Common myeloid progenitor, CD34-positive (primary cell): ENCODE measurements around the gene NHERF2.

Experiments
- CTCF ChIA-PET: fragments of 350-600 bp; sonication (Branson Sonifier 250); formaldehyde crosslinking; loops from one replicate; lab custom pipeline; 2021; ENCODE audit warnings: antibody characterized with exemption; lab: Charles Lee
- POLR2A ChIA-PET: fragments of 350-600 bp; sonication (Branson Sonifier 250); formaldehyde crosslinking; loops from one replicate; lab custom pipeline; 2021; ENCODE audit warnings: antibody characterized with exemption; lab: Charles Lee
- DNase-seq, 3 donors: peaks; one replicate each; pipeline versions ENCODE4 v3.0.0 to v3.0.0-alpha.2; 2013
- H3K27ac ChIP-seq, 2 experiments: 1 replicate in 1 of 2; 2 replicates in 1 of 2; pipeline ENCODE4 v1.7.0; 2013; ENCODE audit warnings: inconsistent platforms in 2 of 2, low read length in 2 of 2, mild to moderate bottlenecking in 2 of 2, low read depth in 1 of 2, moderate library complexity in 1 of 2; ENCODE audit not compliant: severe bottlenecking in 2 of 2, insufficient read depth in 1 of 2, poor library complexity in 1 of 2
- H3K27me3 ChIP-seq, 5 experiments: replicated peaks in 2 of 5; 1 replicate in 3 of 5; 2 replicates in 2 of 5; pipeline versions ENCODE4 v1.6.1 to v1.7.0; 2013; ENCODE audit warnings: low read length in 4 of 5, mild to moderate bottlenecking in 2 of 5, moderate library complexity in 2 of 5, inconsistent platforms in 1 of 5; ENCODE audit not compliant: insufficient read depth in 5 of 5, control insufficient read depth in 4 of 5
- H3K36me3 ChIP-seq, 4 experiments: 1 replicate in 2 of 4; 2 replicates in 2 of 4; pipeline versions ENCODE4 v1.6.1 to v1.7.0; 2013; ENCODE audit warnings: low read length in 3 of 4, control low read depth in 1 of 4, mild to moderate bottlenecking in 1 of 4; ENCODE audit not compliant: control insufficient read depth in 4 of 4, insufficient read depth in 4 of 4
- H3K4me1 ChIP-seq, 4 experiments: 1 replicate in 3 of 4; 2 replicates in 1 of 4; pipeline versions ENCODE4 v1.6.1 to v1.7.1; 2013; ENCODE audit warnings: low read length in 3 of 4, mild to moderate bottlenecking in 3 of 4, control low read depth in 1 of 4, inconsistent platforms in 1 of 4, moderate library complexity in 1 of 4; ENCODE audit not compliant: control insufficient read depth in 4 of 4, insufficient read depth in 4 of 4; ENCODE audit errors: control extremely low read depth in 1 of 4
- H3K4me3 ChIP-seq, 7 experiments: 1 replicate in 4 of 7; 2 replicates in 3 of 7; pipeline versions ENCODE4 v1.5.1 to v1.7.0; 2013; ENCODE audit warnings: mild to moderate bottlenecking in 7 of 7, low read length in 6 of 7, moderate library complexity in 6 of 7, inconsistent platforms in 2 of 7, low read depth in 2 of 7, control low read depth in 1 of 7; ENCODE audit not compliant: insufficient read depth in 4 of 7, control insufficient read depth in 1 of 7; ENCODE audit errors: extremely low read depth in 1 of 7
- H3K9me3 ChIP-seq, 5 experiments: 1 replicate in 4 of 5; 2 replicates in 1 of 5; pipeline versions ENCODE4 v1.6.1 to v1.7.1; 2013; ENCODE audit warnings: low read length in 4 of 5, mild to moderate bottlenecking in 2 of 5, inconsistent platforms in 1 of 5, low read depth in 1 of 5, moderate library complexity in 1 of 5; ENCODE audit not compliant: control insufficient read depth in 4 of 5, insufficient read depth in 2 of 5; ENCODE audit errors: control extremely low read depth in 1 of 5
- WGBS: methylation state at CpG from one replicate; pipeline ENCODE4 v1.1.5; 2013; ENCODE audit not compliant: insufficient coverage; 5-methylcytosine and 5-hydroxymethylcytosine counted together

NHERF2 gene

DNA sequence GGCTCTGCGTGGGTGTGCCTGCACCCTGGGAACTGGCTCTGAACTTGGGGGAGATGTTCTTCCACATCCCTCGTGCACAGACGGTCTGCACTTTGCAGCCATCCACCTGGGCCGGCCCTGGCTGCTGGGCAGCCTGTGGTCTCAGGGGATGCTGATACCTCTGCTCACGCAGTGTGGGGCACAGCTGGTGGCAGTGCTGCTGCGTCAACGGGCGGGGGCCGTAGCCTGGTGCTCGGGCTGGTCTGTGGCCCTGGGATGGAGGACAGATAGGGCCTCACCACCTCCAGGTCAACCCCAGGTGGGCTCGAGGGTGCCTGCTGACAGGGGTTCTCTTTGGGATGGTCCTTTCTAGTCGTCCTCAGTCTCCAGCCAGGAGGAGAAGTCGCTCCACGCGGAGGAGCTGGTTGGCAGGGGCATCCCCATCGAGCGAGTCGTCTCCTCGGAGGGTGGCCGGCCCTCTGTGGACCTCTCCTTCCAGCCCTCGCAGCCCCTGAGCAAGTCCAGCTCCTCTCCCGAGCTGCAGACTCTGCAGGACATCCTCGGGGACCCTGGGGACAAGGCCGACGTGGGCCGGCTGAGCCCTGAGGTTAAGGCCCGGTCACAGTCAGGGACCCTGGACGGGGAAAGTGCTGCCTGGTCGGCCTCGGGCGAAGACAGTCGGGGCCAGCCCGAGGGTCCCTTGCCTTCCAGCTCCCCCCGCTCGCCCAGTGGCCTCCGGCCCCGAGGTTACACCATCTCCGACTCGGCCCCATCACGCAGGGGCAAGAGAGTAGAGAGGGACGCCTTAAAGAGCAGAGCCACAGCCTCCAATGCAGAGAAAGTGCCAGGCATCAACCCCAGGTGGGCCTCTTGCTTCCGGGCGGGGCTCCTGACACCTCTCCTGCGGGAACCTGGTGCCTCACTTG lies 57.4 kb downstream of the NHERF2 start:
- no peak overlapping the region for H3K4me3 ChIP-seq
- peaks cover 5 to 94% (median 55%) of the 10 kb centered on the region in 4 experiments for H3K36me3 ChIP-seq

DNA sequence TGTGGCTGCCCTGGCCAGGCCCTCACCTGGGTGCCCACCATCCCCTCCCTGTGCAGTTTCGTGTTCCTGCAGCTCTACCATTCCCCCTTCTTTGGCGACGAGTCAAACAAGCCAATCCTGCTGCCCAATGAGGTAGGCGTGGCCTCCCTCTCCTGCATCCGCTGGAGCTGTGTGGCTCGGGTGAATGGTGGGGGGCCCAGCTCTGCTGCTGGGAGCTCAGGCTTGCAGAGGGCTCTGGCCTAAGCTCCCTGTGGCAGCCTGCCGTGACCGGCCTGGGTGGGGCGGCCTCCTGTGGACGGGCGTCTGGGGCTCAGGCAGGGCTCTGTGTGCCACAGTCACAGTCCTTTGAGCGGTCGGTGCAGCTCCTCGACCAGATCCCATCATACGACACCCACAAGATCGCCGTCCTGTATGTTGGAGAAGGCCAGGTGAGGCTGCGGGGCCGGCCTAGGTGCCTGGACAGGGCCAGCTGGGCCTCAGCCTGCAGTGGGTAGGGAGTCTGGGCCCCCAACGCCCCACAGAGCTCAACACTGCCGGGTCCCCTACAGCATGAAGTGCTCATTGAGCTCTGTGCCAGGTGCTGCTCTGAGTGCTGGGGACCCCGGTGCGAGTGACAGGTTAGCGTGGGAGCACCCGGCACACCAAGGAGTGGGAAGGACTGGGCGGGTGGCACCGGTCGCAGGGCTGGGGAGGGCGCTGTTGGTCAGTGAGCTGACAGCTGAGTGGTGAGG lies 58.4 kb downstream of the NHERF2 start:
- WGBS, result 95% methylated on average over 19 of the region's 29 CpGs
- Histone ChIP-seq H3K4me3 (no peak overlapping the region), H3K9me3 (no peaks in the 10 kb centered on the region), H3K4me1 (no peaks in the 10 kb centered on the region), H3K27ac (no peak overlapping the region), H3K36me3 (peaks cover under 1 to 95% (median 57%) of the 10 kb centered on the region in 4 experiments), H3K27me3 (no peaks in the 10 kb centered on the region)
- ChIA-PET POLR2A (no interaction called here), CTCF (interaction anchor here (1.0 to 1.4 kb wide), 3 partner anchors 56 to 81 kb away, joined by 3 read pairs; no protein-coding TSS in a partner anchor)
- no peak for DNase-seq

More for the DNA sequence above, 57.4 kb downstream of the NHERF2 start:
- Histone ChIP-seq H3K27me3 (no peaks in the 10 kb centered on the region), H3K27ac (no peak overlapping the region), H3K9me3 (no peaks in the 10 kb centered on the region), H3K4me1 (no peaks in the 10 kb centered on the region)
- ChIA-PET POLR2A (no interaction called here), CTCF (interaction anchor here (1.0 to 1.4 kb wide), 2 partner anchors 56 to 80 kb away, joined by 3 read pairs; no protein-coding TSS in a partner anchor)
- DNase-seq, result no peak
- 96% methylated on average over 33 of the region's 44 CpGs for WGBS

DNA sequence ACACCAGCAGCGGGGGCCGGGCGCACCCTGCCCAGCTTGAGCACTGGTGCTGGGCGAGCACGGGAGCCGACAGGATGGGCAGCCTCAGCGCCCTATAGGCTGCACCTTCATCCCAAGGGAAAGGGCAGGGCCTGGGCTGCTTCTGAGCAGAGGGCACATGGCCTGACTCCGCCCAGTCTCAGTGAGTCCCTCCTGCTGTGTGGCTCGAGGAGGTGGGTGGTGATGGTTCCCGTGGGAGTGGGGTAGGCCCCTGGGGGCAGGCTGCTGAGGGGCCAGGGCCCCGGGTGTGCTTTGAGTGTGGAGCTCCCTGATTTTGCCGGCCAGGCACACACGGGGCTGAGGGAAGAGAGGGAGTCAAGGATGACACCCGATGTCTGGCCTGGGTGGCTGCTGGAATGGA lies 59.0 kb downstream of the NHERF2 start:
- ChIA-PET POLR2A (no interaction called here), CTCF (interaction anchor here (1.1 kb wide), 1 partner anchor 60 kb away, joined by 3 read pairs; no protein-coding TSS in a partner anchor)
- no peaks in the 10 kb centered on the region for H3K27me3 ChIP-seq
- H3K4me3 ChIP-seq, result no peak overlapping the region
- H3K9me3 ChIP-seq, result no peaks in the 10 kb centered on the region
- no peak for DNase-seq
- H3K27ac ChIP-seq, result no peak overlapping the region
- WGBS, result 93% methylated on average over 13 of the region's 14 CpGs
- peaks cover 2 to 98% (median 60%) of the 10 kb centered on the region in 4 experiments for H3K36me3 ChIP-seq
- H3K4me1 ChIP-seq, result no peaks in the 10 kb centered on the region

DNA sequence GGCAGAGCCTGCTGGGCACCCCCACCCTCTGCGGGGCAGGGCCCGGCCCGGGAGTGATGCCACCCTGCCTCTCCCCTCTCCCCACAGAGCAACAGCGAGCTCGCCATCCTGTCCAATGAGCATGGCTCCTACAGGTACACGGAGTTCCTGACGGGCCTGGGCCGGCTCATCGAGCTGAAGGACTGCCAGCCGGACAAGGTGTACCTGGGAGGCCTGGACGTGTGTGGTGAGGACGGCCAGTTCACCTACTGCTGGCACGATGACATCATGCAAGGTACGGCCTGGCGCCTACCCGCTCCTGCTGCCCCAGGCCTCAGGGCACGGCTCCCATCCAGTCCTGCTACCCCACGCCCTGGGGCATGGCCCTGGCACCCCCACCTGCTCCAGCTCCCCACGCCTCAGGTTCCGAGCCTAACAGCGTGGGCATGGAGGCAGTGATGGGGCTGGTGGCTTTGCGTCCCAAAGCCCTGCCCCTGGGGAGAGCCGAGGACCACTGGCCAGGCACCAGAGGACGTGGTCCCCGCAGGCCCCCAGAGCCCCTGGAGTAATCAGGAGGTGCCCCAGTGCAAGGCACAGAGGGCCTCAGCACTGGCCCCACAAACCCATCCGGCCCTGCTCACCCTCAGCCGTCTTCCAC lies 59.5 kb downstream of the NHERF2 start:
- CTCF ChIA-PET, result interaction anchor here (1.1 kb wide), 1 partner anchor 60 kb away, joined by 3 read pairs; no protein-coding TSS in a partner anchor
- Histone ChIP-seq H3K27ac (no peak overlapping the region), H3K36me3 (peaks cover 2 to 94% (median 60%) of the 10 kb centered on the region in 4 experiments), H3K4me3 (no peak overlapping the region), H3K4me1 (no peaks in the 10 kb centered on the region), H3K9me3 (no peaks in the 10 kb centered on the region), H3K27me3 (no peaks in the 10 kb centered on the region)
- no peak for DNase-seq
- 96% methylated on average over 26 of the region's 27 CpGs for WGBS
- POLR2A ChIA-PET, result no interaction called here

DNA sequence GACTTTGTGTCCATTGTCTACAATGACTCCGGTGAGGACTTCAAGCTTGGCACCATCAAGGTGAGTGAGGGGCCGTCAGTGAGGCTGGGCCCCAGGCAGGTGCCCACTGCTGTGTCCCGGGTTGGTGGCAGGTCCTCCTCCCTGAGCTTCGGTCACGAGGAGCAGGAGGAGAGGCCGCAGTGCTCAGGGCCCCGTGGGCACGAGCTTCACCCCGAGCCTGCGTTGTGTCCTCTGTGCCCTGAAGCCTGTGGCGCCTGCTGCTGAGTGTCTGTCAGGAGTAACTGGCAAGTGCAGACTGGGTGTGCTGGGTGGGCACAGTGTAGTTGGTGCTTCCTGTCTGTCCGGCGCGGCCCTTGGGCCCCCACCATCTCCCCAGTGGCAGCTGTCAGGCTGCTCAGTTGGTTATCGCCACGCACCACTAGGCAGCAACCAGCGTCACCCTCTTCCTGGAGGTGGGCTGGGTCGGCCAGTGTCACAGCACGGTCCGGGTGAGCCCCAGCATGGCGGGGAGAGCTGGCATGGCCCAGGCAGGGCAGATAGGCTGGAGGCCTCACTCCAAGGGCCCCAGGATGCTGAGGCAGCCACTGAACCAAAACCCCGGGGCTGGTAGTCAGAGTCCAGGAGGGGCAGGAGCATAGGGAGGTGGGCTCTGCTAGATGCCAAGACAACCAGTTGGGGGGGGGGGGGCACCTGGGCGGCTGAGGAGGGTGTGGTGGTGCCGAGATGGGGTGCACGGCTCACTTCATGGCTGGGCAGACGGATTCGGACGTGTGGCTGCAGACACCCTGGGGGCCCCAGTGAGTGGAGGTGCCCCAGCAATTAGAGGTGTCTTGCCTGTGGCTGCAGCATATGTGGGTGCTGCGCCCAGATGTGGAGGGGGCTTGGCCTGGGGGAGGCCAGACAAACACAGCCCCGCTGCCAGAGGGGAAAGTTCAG lies 60.4 kb downstream of the NHERF2 start:
- DNase-seq, result no peak
- Histone ChIP-seq H3K4me3 (no peak overlapping the region), H3K27me3 (no peaks in the 10 kb centered on the region), H3K9me3 (no peaks in the 10 kb centered on the region), H3K27ac (no peak overlapping the region), H3K36me3 (peaks cover 3 to 91% (median 63%) of the 10 kb centered on the region in 4 experiments), H3K4me1 (peaks cover 0 to 7% (median 0%) of the 10 kb centered on the region in 4 experiments)
- ChIA-PET POLR2A (no interaction called here), CTCF (interaction anchor here (1.0 kb wide), 1 partner anchor 67 kb away, joined by 3 read pairs; no protein-coding TSS in a partner anchor)
- 88% methylated on average over 18 of the region's 30 CpGs for WGBS
